22Rv1 (cell line): ENCODE measurements around the gene OLFM1.

Experiments
- CTCF ChIP-seq: fragments of 450-650 bp; IDR thresholded peaks from 2 replicates; pipeline ENCODE4 v1.5.1; 2017; ENCODE audit warnings: mild to moderate bottlenecking
- ZFX ChIP-seq: fragments of 450-650 bp; IDR thresholded peaks from 2 replicates; pipeline ENCODE4 v1.6.1; 2017; ENCODE audit warnings: antibody characterized with exemption, borderline replicate concordance

GRCh38 chr9:135099574-135099973 is 12.1 kb downstream of the OLFM1 start:
- no peak for TF ChIP-seq CTCF
- no peak for TF ChIP-seq ZFX
